Right lung (tissue), 5 donors: ENCODE results near the gene EEFSEC. TPM values are rescaled to one million over a fixed set of nuclear protein-coding genes. Genes with fewer than 3 reads are reported as not detected.

Experiments
- DNase-seq, 2 donors: peaks; one replicate each; pipeline ENCODE4 v3.0.0-alpha.2; 2013
- polyA plus RNA-seq, 5 donors: library from polyadenylated mRNA; unstranded; fragments of 120-200 nt; gene quantifications; one replicate each; pipeline versions ENCODE4 v1.2.1 to v1.2.3, GENCODE V29; 2013; ENCODE audit warnings: inconsistent platforms in 1 of 5, low replicate concordance in 1 of 5; ENCODE audit not compliant: insufficient read length in 5 of 5, insufficient read depth in 1 of 5

The EEFSEC gene
- polyA plus RNA-seq, 5 donors: 17.5 to 28.6 (median 18.8) TPM

DNA sequence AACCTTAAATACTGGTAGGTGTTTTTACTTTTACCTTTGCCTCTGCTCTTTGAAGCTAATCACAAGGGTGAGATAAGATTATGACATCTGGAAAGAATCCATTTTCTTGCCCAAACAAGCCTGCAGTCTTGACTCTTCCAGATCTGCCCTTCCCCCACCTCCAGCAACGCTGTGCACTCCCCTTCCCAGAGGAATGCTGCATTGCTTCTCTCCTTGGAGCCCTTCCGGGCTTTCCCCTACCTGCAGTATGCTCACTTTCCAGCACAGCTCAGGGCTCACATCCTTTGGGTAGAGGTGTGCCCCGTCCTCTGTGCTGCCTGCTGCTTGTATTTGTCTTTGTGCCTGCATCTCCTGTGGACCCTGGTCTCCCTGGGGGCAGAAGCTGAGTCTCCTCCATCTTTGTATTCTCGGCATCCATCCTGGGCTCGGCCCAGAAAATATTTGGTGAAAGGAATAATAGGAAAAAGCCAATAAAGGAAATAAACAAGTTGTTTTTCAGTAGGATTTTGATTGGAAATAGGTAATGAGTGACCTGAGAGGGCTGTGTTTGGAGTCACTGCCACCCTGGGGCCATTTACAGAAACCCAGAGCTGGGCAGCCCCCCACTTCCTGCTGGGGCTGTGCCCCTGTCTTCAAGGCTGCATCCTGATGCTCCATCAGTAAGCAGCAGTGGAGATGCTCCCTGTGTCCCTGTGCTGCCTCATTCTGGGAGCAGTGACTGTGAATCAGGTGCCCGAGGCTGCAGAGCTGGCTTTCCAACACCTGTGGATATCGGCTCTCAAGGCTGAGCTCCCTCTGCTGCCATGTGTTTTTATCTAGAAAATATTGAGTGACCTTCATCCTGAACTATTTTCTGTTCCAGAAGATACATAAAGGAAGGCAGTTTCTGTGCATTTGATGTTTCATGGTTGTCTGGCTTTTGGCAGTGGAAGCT, 117.5 kb downstream of the EEFSEC start:
- DNase-seq: no peak

GRCh38 chr3:128271536-128272332, 118.5 kb downstream of the EEFSEC start:
- DNase-seq: no peak

DNA sequence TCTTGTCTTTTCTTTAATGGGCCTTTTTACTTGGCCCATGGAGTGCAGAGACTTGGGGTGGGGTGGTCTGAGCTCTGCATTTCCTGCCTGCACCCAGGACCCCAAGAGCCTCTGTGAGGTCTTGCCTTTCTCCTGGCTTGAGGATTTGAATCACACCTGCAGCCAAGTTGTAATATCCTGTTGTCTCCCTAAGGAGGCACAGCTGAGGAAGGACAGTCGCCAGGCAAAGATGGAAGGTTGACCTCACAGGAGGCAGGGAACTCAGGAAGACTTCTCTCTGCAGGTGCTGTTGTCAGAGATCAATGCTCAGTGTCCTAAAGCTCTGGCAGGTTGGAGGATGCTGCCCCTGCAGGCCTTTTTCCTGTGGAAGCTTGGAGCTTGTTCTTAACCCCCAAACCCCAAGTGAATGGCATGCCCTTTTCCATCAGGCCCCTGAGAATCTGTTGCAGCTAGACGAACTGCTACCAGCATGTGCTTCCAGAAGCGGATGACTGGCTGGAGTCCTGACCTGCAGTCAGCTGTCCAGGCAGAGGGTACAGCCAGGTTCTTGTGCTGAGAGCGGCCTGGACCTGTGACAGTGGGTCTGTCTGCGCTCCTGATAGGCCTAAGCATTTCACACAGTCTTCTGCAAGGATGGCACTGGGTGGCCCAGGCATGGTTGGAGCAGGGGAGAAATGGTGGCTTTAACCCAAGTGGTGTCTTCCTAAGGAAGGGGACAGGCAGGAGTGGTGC, 120.0 kb downstream of the EEFSEC start:
- no peak for DNase-seq

GRCh38 chr3:128273841-128274573, 120.7 kb downstream of the EEFSEC start:
- DNase-seq: no peak

DNA sequence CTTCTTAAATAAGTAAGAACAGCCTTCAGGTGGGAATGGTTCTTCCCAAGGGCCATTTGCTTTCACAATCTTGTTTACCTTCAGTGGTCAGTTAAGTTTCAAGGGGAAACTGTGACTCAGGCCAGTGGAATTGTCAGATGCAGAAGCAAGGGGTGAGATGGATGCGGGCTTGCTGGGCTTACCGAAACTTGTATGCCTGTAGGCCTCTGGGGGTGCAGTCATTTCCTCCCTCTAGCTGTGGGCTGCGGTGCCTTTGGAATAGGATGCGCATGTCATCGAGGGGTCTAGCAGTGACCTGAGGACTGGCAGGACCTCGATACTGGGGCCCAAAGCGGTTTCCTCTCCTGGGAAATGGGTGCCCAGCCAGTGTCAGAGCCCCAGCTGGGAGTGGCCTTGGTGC, 121.6 kb downstream of the EEFSEC start:
- DNase-seq: no peak

DNA sequence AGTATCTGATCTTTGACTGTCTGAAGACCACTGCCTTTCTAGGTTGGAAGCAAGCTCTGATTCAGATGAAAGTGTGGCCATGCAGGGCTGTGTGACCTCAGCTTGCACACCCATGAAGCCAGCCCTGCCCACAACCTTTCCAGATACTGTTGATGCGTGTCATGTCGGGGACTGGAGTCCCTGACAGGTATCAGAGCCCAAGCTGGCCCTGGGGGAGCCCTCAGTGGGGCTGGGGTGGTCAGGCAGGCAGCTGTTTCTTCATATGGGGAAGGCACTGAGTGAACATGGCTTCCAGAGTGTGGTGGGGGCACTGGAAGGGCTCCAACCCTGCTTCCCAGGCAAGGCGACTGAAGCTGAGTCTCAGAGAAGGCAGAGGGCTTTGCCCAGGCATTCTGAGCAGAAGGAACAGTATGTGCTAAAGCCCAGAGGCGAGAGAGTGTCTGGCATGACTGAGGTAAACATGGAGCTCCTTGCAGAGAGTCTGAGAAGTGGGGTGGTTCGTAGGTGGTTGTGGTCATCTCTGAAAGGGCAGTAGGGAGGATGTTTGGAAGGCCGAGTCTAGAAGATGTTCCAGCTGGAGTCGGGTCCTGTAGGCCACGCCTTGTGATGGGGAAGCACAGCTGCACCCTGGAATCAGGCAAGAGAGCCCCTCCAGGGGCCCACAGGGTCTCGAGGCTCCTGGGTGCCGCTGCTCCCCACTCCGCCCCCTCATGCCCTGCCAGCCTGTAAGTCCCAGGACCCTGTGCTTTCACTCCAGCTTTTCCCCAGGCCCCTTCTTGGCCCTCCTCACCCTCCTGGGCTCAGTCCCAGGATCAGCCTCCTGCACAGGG, 122.2 kb downstream of the EEFSEC start:
- DNase-seq: no peak

- DNase-seq: no peak
Observed at GRCh38 chr3:128276146-128276435, 122.8 kb downstream of the EEFSEC start.

DNA sequence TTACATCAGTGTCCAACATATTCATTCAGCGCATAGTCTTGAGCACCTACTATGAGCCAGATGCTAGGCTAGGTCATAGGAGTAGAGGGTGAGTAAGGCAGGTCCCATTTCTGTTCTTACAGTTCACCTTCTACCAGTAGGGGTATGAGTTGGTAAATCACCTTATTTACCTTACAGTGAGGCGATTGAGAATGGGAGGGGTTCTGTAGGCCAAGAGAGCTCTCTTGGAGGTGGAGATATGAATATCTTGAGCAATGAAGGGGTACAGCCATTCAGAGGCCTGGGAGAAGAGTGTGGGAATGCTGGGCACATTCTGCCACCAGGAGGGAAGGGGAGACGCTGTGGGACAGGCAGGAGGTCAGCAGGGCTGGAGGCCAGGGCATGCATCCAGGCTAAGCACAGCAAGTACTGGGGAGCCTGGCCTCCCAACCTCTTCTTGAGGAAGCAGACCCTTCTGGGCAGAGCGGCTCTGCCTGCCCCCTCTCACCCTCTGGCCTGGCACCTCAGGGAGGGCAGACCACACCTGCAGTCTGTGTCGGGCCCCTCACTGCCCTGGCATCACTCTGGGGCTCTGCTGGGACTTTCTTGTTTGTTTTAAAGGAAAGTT, 123.4 kb downstream of the EEFSEC start:
- DNase-seq: no peak

DNA sequence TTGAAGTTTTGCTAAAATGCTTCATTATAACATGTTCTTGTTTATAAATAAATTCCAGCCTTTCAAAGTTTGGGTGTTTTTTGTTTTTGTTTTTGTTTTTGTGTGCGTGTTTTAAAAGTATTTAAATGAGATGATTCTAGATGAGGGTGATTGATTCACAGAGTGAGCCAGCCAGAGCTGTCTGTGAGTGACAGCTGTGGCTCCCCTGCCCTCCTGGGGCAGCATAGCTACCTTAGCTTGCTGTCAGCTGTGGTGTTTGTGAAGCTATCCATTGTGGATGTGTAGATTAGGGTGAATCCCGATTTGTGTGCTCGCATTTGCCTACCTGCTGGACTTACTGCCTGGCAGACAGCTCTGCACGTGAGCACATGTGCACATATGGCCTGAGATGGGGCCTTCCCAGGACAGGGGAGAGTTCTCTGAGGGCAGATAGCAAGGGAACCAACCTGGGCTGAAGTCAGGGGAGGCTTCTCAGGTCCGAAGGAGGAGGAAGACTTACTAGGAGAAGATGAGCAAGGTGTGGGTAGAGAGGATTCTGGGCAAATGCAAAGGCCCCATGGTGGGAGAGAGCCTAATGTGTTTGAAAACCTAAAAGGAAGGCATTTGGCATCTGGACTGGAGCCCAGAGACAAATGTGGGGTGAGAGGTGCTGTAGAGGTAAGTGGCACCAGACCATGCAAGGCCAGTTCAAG, 124.2 kb downstream of the EEFSEC start:
- DNase-seq: no peak

GRCh38 chr3:128278130-128278529, 124.8 kb downstream of the EEFSEC start:
- no peak for DNase-seq

- peak; percentile 86 to 88 for DNase-seq
Observed at GRCh38 chr3:128278761-128279600, 125.7 kb downstream of the EEFSEC start.

GRCh38 chr3:128279601-128279880, 126.3 kb downstream of the EEFSEC start:
- no peak for DNase-seq

- DNase-seq: no peak
Observed at GRCh38 chr3:128280481-128281052, 127.3 kb downstream of the EEFSEC start.

GRCh38 chr3:128281056-128281455, 127.8 kb downstream of the EEFSEC start:
- DNase-seq: no peak

- no peak for DNase-seq
Observed at GRCh38 chr3:128281461-128282367, 128.4 kb downstream of the EEFSEC start.

DNA sequence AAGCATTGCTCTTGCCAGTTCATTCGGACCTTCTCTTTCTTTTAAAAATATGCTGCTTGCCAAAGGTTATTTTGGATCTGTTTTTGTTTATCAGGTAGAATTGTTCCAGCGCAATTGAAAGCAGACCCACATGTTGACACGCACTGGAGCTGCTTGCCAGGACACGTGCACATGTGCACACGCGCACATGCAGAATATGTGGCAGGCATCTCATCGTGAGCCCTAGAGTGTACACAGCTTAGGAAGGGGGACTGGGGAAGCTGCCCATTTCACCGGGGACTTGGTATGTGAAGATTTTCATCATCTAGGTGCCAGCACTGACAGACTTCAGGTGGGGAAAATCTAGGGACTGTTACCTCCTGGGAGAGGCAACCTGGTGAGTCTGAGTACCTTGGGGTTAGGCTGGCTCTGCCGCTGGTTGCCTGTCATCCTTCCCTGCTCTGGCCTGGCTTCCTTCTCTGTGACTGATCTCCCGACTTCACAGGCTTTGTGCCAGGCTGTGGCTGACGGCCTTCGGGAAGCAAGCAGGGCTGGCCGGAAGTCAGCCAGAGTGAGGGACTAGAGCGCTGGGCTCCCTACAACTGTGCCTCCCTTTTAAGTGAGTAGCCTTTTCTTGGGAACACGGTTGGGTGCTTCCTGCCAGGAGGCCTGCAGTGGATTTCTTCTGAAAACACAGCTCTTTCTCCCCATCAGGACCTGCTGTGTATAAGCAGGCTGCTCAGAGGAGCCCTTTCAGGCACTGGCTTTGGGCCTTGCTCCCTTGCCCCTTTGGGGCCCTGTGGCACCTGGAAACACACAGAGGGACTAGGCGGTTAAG, 129.3 kb downstream of the EEFSEC start:
- DNase-seq: peak; percentile 56 to 63

- no peak for DNase-seq
Observed at GRCh38 chr3:128283421-128283820, 130.1 kb downstream of the EEFSEC start.
